Endometrium (tissue), 2 donors: ENCODE results near the gene RALGDS.
"Not testable (repeated sequence)": the region's sequence is repeated elsewhere in the genome, so short reads cannot be mapped to it uniquely, and the experiment has no call there.

Experiments
- FAIRE-seq: peaks from 2 replicates; lab custom pipeline; 2012; peaks lifted over from hg19 to GRCh38; lab: Jason Lieb, UNC
- donor health status: control.
- donor health status: control.

Gene RALGDS

GRCh38 chr9:133087429-133088145 lies 33.5 kb downstream of the RALGDS start:
- FAIRE-seq, result no peak

- no peak for FAIRE-seq
Measured at GRCh38 chr9:133086894-133087293, 34.1 kb downstream of the RALGDS start.

GRCh38 chr9:133086212-133086860 lies 34.7 kb downstream of the RALGDS start:
- FAIRE-seq, result not testable (repeated sequence)

GRCh38 chr9:133083688-133084087 lies 37.4 kb downstream of the RALGDS start:
- not testable (repeated sequence) for FAIRE-seq

GRCh38 chr9:133081957-133082644 lies 38.9 kb downstream of the RALGDS start:
- FAIRE-seq, result not testable (repeated sequence)

GRCh38 chr9:133080786-133081779 lies 40.0 kb downstream of the RALGDS start:
- not testable (repeated sequence) for FAIRE-seq

GRCh38 chr9:133080161-133080560 lies 40.9 kb downstream of the RALGDS start:
- no peak for FAIRE-seq

- no peak for FAIRE-seq
Measured at GRCh38 chr9:133078486-133078885, 42.6 kb downstream of the RALGDS start.

- FAIRE-seq, result no peak
Measured at GRCh38 chr9:133076691-133077090, 44.3 kb downstream of the RALGDS start.

GRCh38 chr9:133075925-133076630 lies 45.0 kb downstream of the RALGDS start:
- no peak for FAIRE-seq

GRCh38 chr9:133074111-133074651 lies 46.9 kb downstream of the RALGDS start:
- FAIRE-seq, result no peak

- no peak for FAIRE-seq
Measured at GRCh38 chr9:133073086-133074014, 47.7 kb downstream of the RALGDS start.

- FAIRE-seq, result not testable (repeated sequence)
Measured at GRCh38 chr9:133072210-133072609, 48.8 kb downstream of the RALGDS start.

GRCh38 chr9:133071484-133072150 lies 49.4 kb downstream of the RALGDS start:
- FAIRE-seq, result no peak

- not testable (repeated sequence) for FAIRE-seq
Measured at GRCh38 chr9:133070985-133071384, 50.1 kb downstream of the RALGDS start.

GRCh38 chr9:133070500-133070961 lies 50.5 kb downstream of the RALGDS start:
- FAIRE-seq, result not testable (repeated sequence)

GRCh38 chr9:133068431-133068830 lies 52.6 kb downstream of the RALGDS start:
- FAIRE-seq, result not testable (repeated sequence)

GRCh38 chr9:133067813-133068212 lies 53.2 kb downstream of the RALGDS start:
- FAIRE-seq, result no peak

GRCh38 chr9:133067006-133067405 lies 54.0 kb downstream of the RALGDS start:
- FAIRE-seq, result no peak
